H9 (cell line): ENCODE measurements around the gene MROH7. TPM values are rescaled to one million over a fixed set of nuclear protein-coding genes. Genes with fewer than 3 reads are reported as not detected.

Source experiments
- DNase-seq: peaks from one replicate; pipeline ENCODE4 v3.0.0-alpha.2; 2017
- H2AFZ ChIP-seq: one replicate; pipeline ENCODE4 v1.6.1; 2013; ENCODE audit warnings: mild to moderate bottlenecking, low read length, control low read depth, moderate library complexity
- H2AK5ac ChIP-seq: 2 replicates; pipeline ENCODE4 v1.6.1; 2013; ENCODE audit warnings: low read length, control low read depth, mixed read lengths; ENCODE audit not compliant: insufficient read length
- H2BK120ac ChIP-seq: one replicate; pipeline ENCODE4 v1.6.1; 2013; ENCODE audit warnings: low read depth, mild to moderate bottlenecking, low read length, control low read depth, inconsistent platforms; ENCODE audit not compliant: poor library complexity, severe bottlenecking
- H2BK12ac ChIP-seq: 2 replicates; pipeline ENCODE4 v1.6.1; 2013; ENCODE audit warnings: low read length, control low read depth, mixed read lengths, low read depth; ENCODE audit not compliant: insufficient read length
- H2BK15ac ChIP-seq: 2 replicates; pipeline ENCODE4 v1.6.1; 2013; ENCODE audit warnings: low read depth, low read length, control low read depth
- H2BK20ac ChIP-seq: one replicate; pipeline ENCODE4 v1.6.1; 2013; ENCODE audit warnings: low read depth, mild to moderate bottlenecking, low read length, control low read depth, inconsistent platforms; ENCODE audit not compliant: poor library complexity, severe bottlenecking
- H2BK5ac ChIP-seq: 2 replicates; pipeline ENCODE4 v1.6.1; 2013; ENCODE audit warnings: low read length, control low read depth, mixed read lengths; ENCODE audit not compliant: insufficient read length
- H3K14ac ChIP-seq: 2 replicates; pipeline ENCODE4 v1.6.1; 2013; ENCODE audit warnings: low read length, control low read depth; ENCODE audit not compliant: insufficient read depth
- H3K18ac ChIP-seq: 2 replicates; pipeline ENCODE4 v1.6.1; 2013; ENCODE audit warnings: low read depth, mild to moderate bottlenecking, mixed read lengths, low read length, control low read depth; ENCODE audit not compliant: insufficient read length
- H3K23ac ChIP-seq: 2 replicates; pipeline ENCODE4 v1.6.1; 2013; ENCODE audit warnings: low read length, control low read depth, mixed read lengths, low read depth; ENCODE audit not compliant: insufficient read length
- H3K23me2 ChIP-seq: 2 replicates; pipeline ENCODE4 v1.6.1; 2013; ENCODE audit warnings: low read depth, mild to moderate bottlenecking, mixed read lengths, low read length, control low read depth; ENCODE audit not compliant: insufficient read length, poor library complexity, severe bottlenecking
- H3K27ac ChIP-seq: 2 replicates; pipeline ENCODE4 v1.5.1; 2013; ENCODE audit warnings: low read length, control low read depth, mixed read lengths, low read depth; ENCODE audit not compliant: insufficient read length
- H3K27me3 ChIP-seq: 2 replicates; pipeline ENCODE4 v1.6.1; 2013; ENCODE audit warnings: low read length, control low read depth, inconsistent platforms; ENCODE audit not compliant: insufficient read depth
- H3K4ac ChIP-seq: 2 replicates; pipeline ENCODE4 v1.6.1; 2013; ENCODE audit warnings: low read depth, mild to moderate bottlenecking, control low read depth, inconsistent platforms, low read length, moderate library complexity
- H3K4me1 ChIP-seq: 2 replicates; pipeline ENCODE4 v1.6.1; 2013; ENCODE audit warnings: low read length, control low read depth, inconsistent platforms; ENCODE audit not compliant: insufficient read depth
- H3K4me2 ChIP-seq: 2 replicates; pipeline ENCODE4 v1.6.1; 2013; ENCODE audit warnings: low read length, control low read depth, mixed read lengths; ENCODE audit not compliant: insufficient read length, insufficient read depth
- H3K56ac ChIP-seq: 2 replicates; pipeline ENCODE4 v1.6.1; 2013; ENCODE audit warnings: low read depth, mild to moderate bottlenecking, mixed read lengths, low read length, control low read depth; ENCODE audit not compliant: insufficient read length
- H3K79me1 ChIP-seq: 2 replicates; pipeline ENCODE4 v1.6.1; 2013; ENCODE audit warnings: low read depth, mild to moderate bottlenecking, moderate library complexity, low read length, control low read depth, inconsistent platforms; ENCODE audit not compliant: insufficient read depth, poor library complexity, severe bottlenecking
- H3K79me2 ChIP-seq: 2 replicates; pipeline ENCODE4 v1.6.1; 2013; ENCODE audit warnings: low read length, control low read depth, inconsistent platforms; ENCODE audit not compliant: insufficient read depth
- H3K9ac ChIP-seq: 2 replicates; pipeline ENCODE4 v1.6.1; 2013; ENCODE audit warnings: low read length, control low read depth, mixed read lengths; ENCODE audit not compliant: insufficient read length; ENCODE audit errors: extremely low read depth
- H3K9me3 ChIP-seq: one replicate; pipeline ENCODE4 v1.6.1; 2013; ENCODE audit warnings: low read depth, low read length, inconsistent platforms; ENCODE audit not compliant: control insufficient read depth
- H3T11ph ChIP-seq: one replicate; pipeline ENCODE4 v1.6.1; 2013; ENCODE audit warnings: mild to moderate bottlenecking, low read length, control low read depth, inconsistent platforms
- H4K20me1 ChIP-seq: one replicate; pipeline ENCODE4 v1.6.1; 2013; ENCODE audit not compliant: control insufficient read depth, insufficient read length, insufficient read depth
- H4K5ac ChIP-seq: 2 replicates; pipeline ENCODE4 v1.6.1; 2013; ENCODE audit warnings: low read depth, mild to moderate bottlenecking, mixed read lengths, low read length, control low read depth; ENCODE audit not compliant: insufficient read length
- H4K8ac ChIP-seq: replicated peaks from 2 replicates; pipeline ENCODE4 v1.6.1; 2013; ENCODE audit warnings: low read length, control low read depth, mixed read lengths, low read depth; ENCODE audit not compliant: insufficient read length
- H4K91ac ChIP-seq: 2 replicates; pipeline ENCODE4 v1.6.1; 2013; ENCODE audit warnings: low read depth, mild to moderate bottlenecking, moderate library complexity, mixed read lengths, low read length, control low read depth; ENCODE audit not compliant: insufficient read length
- H3K27ac Mint-ChIP-seq, 3 experiments: 2 replicates in 2 of 3; 3 replicates in 1 of 3; pipeline ENCODE4 v1.8.0; 2020 to 2021; ENCODE audit warnings: mixed read lengths in 3 of 3, mild to moderate bottlenecking in 1 of 3, moderate library complexity in 1 of 3
- H3K27me3 Mint-ChIP-seq: 2 replicates; pipeline ENCODE4 v1.8.0; 2021; ENCODE audit warnings: low read depth, mild to moderate bottlenecking, moderate library complexity, mixed read lengths
- H3K36me3 Mint-ChIP-seq, 3 experiments: 2 replicates in 2 of 3; 3 replicates in 1 of 3; pipeline ENCODE4 v1.8.0; 2020 to 2021; ENCODE audit warnings: low read depth in 3 of 3, mixed read lengths in 3 of 3; ENCODE audit not compliant: insufficient read depth in 1 of 3
- H3K4me1 Mint-ChIP-seq, 2 experiments: 2 replicates each; pipeline ENCODE4 v1.8.0; 2020; ENCODE audit warnings: mixed read lengths in 2 of 2
- H3K4me3 Mint-ChIP-seq, 2 experiments: 2 replicates in 1 of 2; 3 replicates in 1 of 2; pipeline ENCODE4 v1.8.0; 2020 to 2021; ENCODE audit warnings: mild to moderate bottlenecking in 2 of 2, mixed read lengths in 2 of 2, moderate library complexity in 1 of 2
- H3K9me3 Mint-ChIP-seq, 2 experiments: 2 replicates in 1 of 2; 3 replicates in 1 of 2; pipeline ENCODE4 v1.8.0; 2020; ENCODE audit warnings: mild to moderate bottlenecking in 2 of 2, mixed read lengths in 2 of 2, moderate library complexity in 1 of 2
- WGBS: extraction: QIAGEN DNeasy Blood & Tissue Kit; methylation state at CpG from one replicate; pipeline ENCODE4 v1.1.7; 2013; ENCODE audit warnings: missing lambda C conversion rate, low lambda C conversion rate, mixed read lengths; ENCODE audit not compliant: insufficient read length; ENCODE audit errors: extremely low coverage; 5-methylcytosine and 5-hydroxymethylcytosine counted together
- total RNA-seq: library from RNA; stranded (reverse); gene quantifications from 2 replicates; pipeline ENCODE4 v1.2.1, GENCODE V29; 2021
- TF ChIP-seq, protein P1 (sequence below): fragments of 200-600 bp; sonication (generic); conservative IDR thresholded peaks from 3 replicates; pipeline ENCODE4 v1.8.0; 2021; ENCODE audit warnings: antibody characterized with exemption, mild to moderate bottlenecking

MROH7 gene
- total RNA-seq, 1 experiment from 2014 or later: 0.09 TPM

DNA sequence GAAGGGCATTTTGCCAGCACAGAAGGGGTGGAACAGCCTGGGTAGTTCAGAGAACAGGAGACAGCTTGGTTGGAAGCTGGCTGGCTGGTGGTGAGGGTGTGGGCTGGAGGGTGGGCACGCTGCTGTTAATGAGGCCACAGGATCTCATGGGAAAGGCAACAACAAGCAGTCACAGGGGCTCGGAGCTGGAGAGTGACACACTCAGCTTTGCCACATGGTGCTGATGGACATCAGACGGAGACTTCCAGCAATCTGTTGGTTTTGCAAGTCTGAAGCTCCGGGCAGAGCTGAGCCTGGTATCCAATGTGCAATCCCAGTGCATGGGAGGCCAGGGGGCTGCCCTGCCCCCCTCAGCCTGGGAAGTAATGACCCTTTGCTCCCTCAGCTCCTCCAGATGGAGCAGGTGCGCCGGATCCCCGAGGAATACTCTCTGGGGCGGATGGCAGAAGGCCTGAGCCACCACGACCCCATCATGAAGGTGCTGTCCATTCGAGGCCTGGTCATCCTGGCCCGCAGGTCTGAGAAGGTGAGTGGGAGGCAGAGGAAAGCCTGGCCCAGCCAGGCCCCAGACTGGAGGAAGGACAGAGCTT is 58.4 kb downstream of the MROH7 start:
- H3K27ac Mint-ChIP-seq: no peak overlapping the region
- H2BK15ac ChIP-seq: no peak overlapping the region
- no peak overlapping the region for H3T11ph ChIP-seq
- no peaks in the 10 kb centered on the region for H3K79me1 ChIP-seq
- H3K9me3 Mint-ChIP-seq: no peaks in the 10 kb centered on the region
- H3K23me2 ChIP-seq: no peaks in the 10 kb centered on the region
- no peaks in the 10 kb centered on the region for H3K9me3 ChIP-seq
- H3K56ac ChIP-seq: no peak overlapping the region
- no peaks in the 10 kb centered on the region; the same call in 1 of the 2 replicates for H3K27me3 ChIP-seq
- DNase-seq: no peak
- H3K27me3 Mint-ChIP-seq: peaks cover 20% of the 10 kb centered on the region
- H3K27ac ChIP-seq: no peak overlapping the region
- H2AK5ac ChIP-seq: no peak overlapping the region
- no CpG with 5 or more reads among the region's 11 CpGs for whole genome bisulfite sequencing
- no peak overlapping the region for H2BK12ac ChIP-seq
- no peak overlapping the region for H4K91ac ChIP-seq
- H4K5ac ChIP-seq: no peak overlapping the region
- H3K18ac ChIP-seq: no peak overlapping the region
- no peak overlapping the region for H4K8ac ChIP-seq
- TF ChIP-seq, protein P1, sequence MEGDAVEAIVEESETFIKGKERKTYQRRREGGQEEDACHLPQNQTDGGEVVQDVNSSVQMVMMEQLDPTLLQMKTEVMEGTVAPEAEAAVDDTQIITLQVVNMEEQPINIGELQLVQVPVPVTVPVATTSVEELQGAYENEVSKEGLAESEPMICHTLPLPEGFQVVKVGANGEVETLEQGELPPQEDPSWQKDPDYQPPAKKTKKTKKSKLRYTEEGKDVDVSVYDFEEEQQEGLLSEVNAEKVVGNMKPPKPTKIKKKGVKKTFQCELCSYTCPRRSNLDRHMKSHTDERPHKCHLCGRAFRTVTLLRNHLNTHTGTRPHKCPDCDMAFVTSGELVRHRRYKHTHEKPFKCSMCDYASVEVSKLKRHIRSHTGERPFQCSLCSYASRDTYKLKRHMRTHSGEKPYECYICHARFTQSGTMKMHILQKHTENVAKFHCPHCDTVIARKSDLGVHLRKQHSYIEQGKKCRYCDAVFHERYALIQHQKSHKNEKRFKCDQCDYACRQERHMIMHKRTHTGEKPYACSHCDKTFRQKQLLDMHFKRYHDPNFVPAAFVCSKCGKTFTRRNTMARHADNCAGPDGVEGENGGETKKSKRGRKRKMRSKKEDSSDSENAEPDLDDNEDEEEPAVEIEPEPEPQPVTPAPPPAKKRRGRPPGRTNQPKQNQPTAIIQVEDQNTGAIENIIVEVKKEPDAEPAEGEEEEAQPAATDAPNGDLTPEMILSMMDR: no peak
- H3K4me2 ChIP-seq: no peak overlapping the region
- H3K4me3 Mint-ChIP-seq: no peak overlapping the region
- no peak overlapping the region for H3K9ac ChIP-seq
- no peak overlapping the region for H2BK20ac ChIP-seq
- H3K4me1 ChIP-seq: no peaks in the 10 kb centered on the region
- no peak overlapping the region for H3K4ac ChIP-seq
- H2AFZ ChIP-seq: no peak overlapping the region
- no peak overlapping the region for H2BK5ac ChIP-seq
- no peaks in the 10 kb centered on the region for H3K36me3 Mint-ChIP-seq
- H2BK120ac ChIP-seq: no peak overlapping the region
- H4K20me1 ChIP-seq: no peaks in the 10 kb centered on the region
- no peak overlapping the region for H3K23ac ChIP-seq
- H3K79me2 ChIP-seq: no peaks in the 10 kb centered on the region
- H3K4me1 Mint-ChIP-seq: peaks cover 0 to 3% of the 10 kb centered on the region in 2 experiments; a peak in 1 of 4 replicates
- no peak overlapping the region for H3K14ac ChIP-seq
